ENCODE measurements around the gene AUP1.

The AUP1 gene

DNA sequence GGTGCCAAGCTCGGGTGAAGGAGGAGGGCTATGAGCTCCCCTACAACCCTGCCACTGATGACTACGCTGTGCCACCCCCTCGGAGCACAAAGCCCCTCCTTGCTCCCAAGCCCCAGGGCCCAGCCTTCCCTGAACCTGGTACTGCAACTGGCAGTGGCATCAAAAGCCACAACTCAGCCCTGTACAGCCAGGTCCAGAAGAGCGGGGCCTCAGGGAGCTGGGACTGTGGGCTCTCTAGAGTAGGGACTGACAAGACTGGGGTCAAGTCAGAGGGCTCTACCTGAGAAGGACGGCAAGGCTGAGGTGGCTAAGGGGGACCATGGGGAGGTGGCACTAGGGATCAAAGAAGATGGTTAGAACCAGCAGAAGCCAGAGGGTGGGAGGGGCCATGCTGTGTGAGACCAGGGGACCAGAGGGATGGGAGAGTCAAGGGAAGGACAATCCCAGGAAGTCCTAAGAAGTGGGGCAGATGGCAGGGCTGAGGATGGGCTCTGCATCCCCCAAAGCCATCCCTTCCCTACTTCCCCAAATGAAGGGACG, 27.4 kb upstream of the AUP1 start:
- DNase-seq (ENCODE audit: low read depth): no peak

DNA sequence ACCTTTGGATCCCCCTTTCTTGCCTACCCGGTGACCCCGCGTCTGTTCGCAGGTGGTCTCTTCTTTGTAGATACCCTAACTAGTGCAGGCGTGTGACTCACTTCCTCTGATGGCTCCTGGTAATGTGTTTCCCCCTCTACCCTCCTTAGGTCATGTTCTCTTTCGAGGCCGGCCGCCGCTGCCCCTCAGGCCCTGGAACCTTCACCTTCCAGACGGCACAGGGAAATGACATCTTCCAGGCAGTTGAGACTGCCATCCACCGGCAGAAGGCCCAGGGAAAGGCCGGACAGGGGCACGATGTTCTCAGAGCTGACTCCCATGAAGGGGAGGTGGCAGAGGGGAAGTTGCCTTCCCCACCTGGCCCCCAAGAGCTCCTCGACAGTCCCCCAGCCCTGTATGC, 26.7 kb upstream of the AUP1 start:
- no peak for DNase-seq (ENCODE audit: low read depth)

DNA sequence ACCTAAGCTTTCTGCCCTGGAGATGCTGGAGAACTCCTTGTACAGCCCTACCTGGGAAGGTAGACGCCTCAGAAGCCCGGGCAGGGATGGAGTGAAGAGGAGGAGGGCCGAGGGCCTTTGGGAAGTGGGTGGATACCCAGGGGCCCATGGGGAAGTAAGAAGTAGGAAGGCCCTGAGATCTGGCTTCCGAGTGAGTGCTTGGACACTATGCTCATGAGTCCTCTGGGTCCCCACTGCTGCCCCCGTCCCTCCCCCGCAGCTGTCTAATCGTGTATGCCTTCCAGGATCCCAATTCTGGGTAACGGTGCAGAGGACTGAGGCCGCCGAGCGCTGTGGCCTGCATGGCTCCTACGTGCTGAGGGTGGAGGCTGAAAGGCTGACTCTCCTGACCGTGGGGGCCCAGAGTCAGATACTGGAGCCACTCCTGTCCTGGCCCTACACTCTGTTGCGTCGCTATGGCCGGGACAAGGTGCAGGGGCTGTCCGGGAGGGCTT, 26.2 kb upstream of the AUP1 start:
- no peak for DNase-seq (ENCODE audit: low read depth)

- DNase-seq (ENCODE audit: low read depth): no peak
These were observed 25.5 kb upstream of the AUP1 start for GRCh38 chr2:74554820-74555531.

- DNase-seq (ENCODE audit: low read depth): no peak
These were observed 24.6 kb upstream of the AUP1 start, which contains the start of the genes DOK1 and LOXL3 for GRCh38 chr2:74553892-74554819. DOK1 (plus strand) TSS chr2:74554720; CDS start chr2:74554755, 35 bp downstream. LOXL3 (minus strand) TSS chr2:74553942; CDS start chr2:74552634, 1,308 bp downstream.

- DNase-seq (ENCODE audit: low read depth): no peak
These were observed 23.7 kb upstream of the AUP1 start for GRCh38 chr2:74552914-74553811.

DNA sequence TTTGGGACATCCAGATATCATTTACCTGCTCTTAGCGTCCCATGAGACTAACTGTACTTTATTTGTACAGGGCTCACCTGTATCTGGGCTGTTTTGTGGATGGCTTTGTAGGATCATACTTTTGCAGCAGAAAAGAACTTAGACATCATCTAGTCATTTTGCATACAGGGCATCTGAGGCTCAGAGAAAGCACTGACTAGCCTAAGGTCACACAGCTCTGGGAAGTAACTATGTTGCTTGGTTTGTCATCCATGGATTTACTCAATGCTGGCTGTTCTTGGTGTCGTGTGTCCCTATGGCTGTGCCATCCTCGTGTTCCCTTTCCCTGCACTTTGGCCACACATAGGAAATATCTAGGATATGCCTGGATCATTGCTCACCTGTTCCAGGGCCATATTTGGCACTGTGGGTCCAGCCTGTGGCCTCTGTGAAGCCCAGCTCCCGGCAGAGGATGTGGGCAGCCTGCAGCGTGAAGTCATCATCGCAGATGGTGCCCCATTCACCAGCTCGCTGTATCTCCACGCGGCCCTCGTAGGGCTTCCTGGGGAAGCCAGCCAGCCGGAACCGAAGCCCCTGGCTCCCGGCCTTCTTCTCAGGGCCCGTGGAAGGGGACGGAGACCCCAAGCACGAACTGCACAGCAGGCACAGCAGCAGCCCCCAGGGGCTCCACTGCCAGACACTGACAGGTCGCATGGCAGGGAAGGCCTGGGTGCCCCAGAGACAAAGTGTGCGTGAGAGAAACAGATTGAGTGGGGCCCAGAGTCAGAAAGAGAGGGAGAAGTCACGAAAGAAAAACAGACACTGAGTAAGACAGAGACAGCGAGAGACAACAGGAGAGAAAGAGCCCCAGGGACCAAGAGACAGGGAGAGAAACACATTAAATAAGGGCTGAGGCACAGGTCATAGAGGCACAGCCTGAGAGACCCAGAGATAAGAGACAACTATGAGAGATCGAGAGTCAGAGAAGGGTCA, 22.7 kb upstream of the AUP1 start:
- no peak for DNase-seq (ENCODE audit: low read depth)

- DNase-seq (ENCODE audit: low read depth): no peak
These were observed 22.0 kb upstream of the AUP1 start for GRCh38 chr2:74551530-74551929.

- no peak for DNase-seq (ENCODE audit: low read depth)
These were observed 20.7 kb upstream of the AUP1 start for GRCh38 chr2:74550231-74550630.

- no peak for DNase-seq (ENCODE audit: low read depth)
These were observed 19.7 kb upstream of the AUP1 start for GRCh38 chr2:74548900-74549826.

- no peak for DNase-seq (ENCODE audit: low read depth)
These were observed 18.9 kb upstream of the AUP1 start for GRCh38 chr2:74548285-74548899.

- no peak for DNase-seq (ENCODE audit: low read depth)
These were observed 16.5 kb upstream of the AUP1 start for GRCh38 chr2:74546004-74546403.

DNA sequence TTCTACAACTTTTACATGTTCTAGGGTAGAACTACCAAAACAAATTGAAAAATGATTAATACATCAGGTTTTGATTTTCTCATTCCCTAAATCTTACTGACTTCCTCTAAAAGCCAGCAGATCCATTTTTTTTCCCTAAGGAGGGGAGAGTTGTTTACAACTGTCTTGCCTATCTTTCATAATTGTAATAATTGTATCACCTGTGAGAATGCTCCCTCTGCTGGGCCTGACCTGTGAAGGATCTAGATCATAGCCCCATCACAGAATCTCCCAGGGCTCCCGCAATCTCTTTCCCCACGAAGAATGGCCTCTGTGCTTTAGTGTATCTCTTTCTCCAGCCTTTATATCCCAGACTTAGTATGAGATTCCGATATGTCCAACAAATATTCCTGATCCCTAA, 15.1 kb upstream of the AUP1 start:
- no peak for DNase-seq (ENCODE audit: low read depth)

- no peak for DNase-seq (ENCODE audit: low read depth)
These were observed 13.5 kb upstream of the AUP1 start for GRCh38 chr2:74542978-74543377.

- DNase-seq (ENCODE audit: low read depth): no peak
These were observed 10.8 kb upstream of the AUP1 start for GRCh38 chr2:74540291-74540690.

GRCh38 chr2:74538881-74539339, 9.4 kb upstream of the AUP1 start:
- no peak for DNase-seq (ENCODE audit: low read depth)

- DNase-seq (ENCODE audit: low read depth): no peak
These were observed 7.6 kb upstream of the AUP1 start for GRCh38 chr2:74537140-74537539.

- no peak for DNase-seq (ENCODE audit: low read depth)
These were observed 6.9 kb upstream of the AUP1 start for GRCh38 chr2:74536166-74536950.

All from HS-27A (cell line).